GM12873 (cell line): ENCODE measurements around the gene SOX15.

ENCODE experiments used
- CTCF ChIP-seq: IDR thresholded peaks from 2 replicates; pipeline ENCODE4 v1.5.1; 2012; ENCODE audit warnings: low read depth, mild to moderate bottlenecking, moderate library complexity, low read length, control low read depth; ENCODE audit not compliant: insufficient read depth; ENCODE audit errors: missing control alignments

The SOX15 gene

GRCh38 chr17:7561028-7561575 is 28.8 kb downstream of the SOX15 start:
- TF ChIP-seq CTCF, result peak; percentile 90

- peak; percentile 91 for TF ChIP-seq CTCF
These were observed 29.5 kb downstream of the SOX15 start for GRCh38 chr17:7560172-7561027.

GRCh38 chr17:7559320-7560171 is 30.3 kb downstream of the SOX15 start:
- TF ChIP-seq CTCF, result no peak

- no peak for TF ChIP-seq CTCF
These were observed 31.2 kb downstream of the SOX15 start, which contains the start of gene TNFSF13 for GRCh38 chr17:7558544-7559319. TSS of gene TNFSF13 (plus strand) at chr17:7558750. CDS start at chr17:7559040, 290 bp downstream.

GRCh38 chr17:7557775-7558543 is 31.9 kb downstream of the SOX15 start:
- TF ChIP-seq CTCF, result no peak

- no peak for TF ChIP-seq CTCF
These were observed 32.6 kb downstream of the SOX15 start for GRCh38 chr17:7557147-7557764.
